Endothelial cell of umbilical vein (primary cell): Measurements from ENCODE around the gene PSMB2. TPM values are rescaled to one million over a fixed set of nuclear protein-coding genes. Genes with fewer than 3 reads are reported as not detected.

Source experiments
- BruUV-seq: library from RNA; stranded (reverse); fragments of 400-500 nt; replicated peaks from 2 replicates; lab custom pipeline; 2021; lab: Mats Ljungman, UMichigan
- CTCF ChIA-PET: fragments of 300-600, 350-600 bp; sonication (Branson Sonifier 250); formaldehyde crosslinking; loops from one replicate; lab custom pipeline; 2021; ENCODE audit warnings: antibody characterized with exemption, inconsistent platforms; lab: Charles Lee
- POLR2A ChIA-PET: fragments of 300-600, 350-600 bp; sonication (Branson Sonifier 250); formaldehyde crosslinking; loops from one replicate; lab custom pipeline; 2021; ENCODE audit warnings: antibody characterized with exemption, inconsistent platforms; lab: Charles Lee
- DNase-seq: peaks from one replicate; pipeline ENCODE4 v3.0.0-alpha.2; 2011; ENCODE audit warnings: low read depth, low spot score
- FAIRE-seq: peaks from 2 replicates; lab custom pipeline; 2011; peaks lifted over from hg19 to GRCh38; lab: Jason Lieb, UNC
- H2AFZ ChIP-seq: 2 replicates; pipeline ENCODE4 v1.6.0; 2012; ENCODE audit warnings: low read depth, low read length, control low read depth, inconsistent platforms
- H3K27ac ChIP-seq: 2 replicates; pipeline ENCODE4 v1.5.1; 2011; ENCODE audit warnings: low read depth, mild to moderate bottlenecking, control low read depth, low read length, moderate library complexity; ENCODE audit not compliant: insufficient read depth
- H3K27me3 ChIP-seq, 2 experiments: 2 replicates each; pipeline versions ENCODE4 v1.6.0 to v1.6.1; 2011; ENCODE audit warnings: low read length in 2 of 2, mixed read lengths in 1 of 2; ENCODE audit not compliant: control insufficient read depth in 2 of 2, insufficient read depth in 2 of 2
- H3K36me3 ChIP-seq, 2 experiments: 2 replicates in 1 of 2; 3 replicates in 1 of 2; pipeline ENCODE4 v1.5.1; 2011; ENCODE audit warnings: low read length in 2 of 2, mild to moderate bottlenecking in 1 of 2, moderate library complexity in 1 of 2; ENCODE audit not compliant: control insufficient read depth in 2 of 2, insufficient read depth in 2 of 2; ENCODE audit errors: extremely low read depth in 1 of 2
- H3K4me1 ChIP-seq: 3 replicates; pipeline ENCODE4 v1.5.1; 2011; ENCODE audit warnings: mild to moderate bottlenecking, low read length; ENCODE audit not compliant: control insufficient read depth, insufficient read depth; ENCODE audit errors: extremely low read depth
- H3K4me2 ChIP-seq: 2 replicates; pipeline ENCODE4 v1.6.1; 2011; ENCODE audit warnings: low read length, control low read depth, mixed read lengths; ENCODE audit not compliant: insufficient read depth
- H3K4me3 ChIP-seq, 3 experiments: fragments of 200-600 bp in 1 of 3; sonication (generic), shearing (Covaris generic) in 1 of 3; replicated peaks in 1 of 3; 2 replicates each; pipeline ENCODE4 v1.5.1; 2011 to 2016; ENCODE audit warnings: control low read depth in 3 of 3, low read length in 3 of 3, mild to moderate bottlenecking in 2 of 3, inconsistent platforms in 1 of 3, low read depth in 1 of 3, moderate library complexity in 1 of 3; ENCODE audit not compliant: insufficient read depth in 1 of 3
- H3K79me2 ChIP-seq: 2 replicates; pipeline ENCODE4 v1.6.0; 2012; ENCODE audit warnings: low read length, inconsistent platforms; ENCODE audit not compliant: control insufficient read depth, insufficient read depth
- H3K9ac ChIP-seq: replicated peaks from 2 replicates; pipeline ENCODE3; 2011; ENCODE audit warnings: low read length, control low read depth; ENCODE audit not compliant: insufficient read depth; ENCODE audit errors: extremely low read depth
- H3K9me1 ChIP-seq: replicated peaks from 3 replicates; pipeline ENCODE4 v1.6.0; 2011; ENCODE audit warnings: mild to moderate bottlenecking, low read length; ENCODE audit not compliant: control insufficient read depth, insufficient read depth; ENCODE audit errors: extremely low read depth
- H3K9me3 ChIP-seq: replicated peaks from 2 replicates; pipeline ENCODE4 v1.5.1; 2012; ENCODE audit warnings: low read length, inconsistent platforms; ENCODE audit not compliant: control insufficient read depth, insufficient read depth
- H4K20me1 ChIP-seq: replicated peaks from 2 replicates; pipeline ENCODE3; 2011; ENCODE audit warnings: mild to moderate bottlenecking, low read length; ENCODE audit not compliant: control insufficient read depth, insufficient read depth; ENCODE audit errors: extremely low read depth
- CTCF ChIP-seq, 2 donors: IDR thresholded peaks; 1 replicate in 1 of 2; 2 replicates in 1 of 2; pipeline ENCODE4 v1.5.1; 2011; ENCODE audit warnings: low read length in 2 of 2, mild to moderate bottlenecking in 2 of 2, moderate library complexity in 2 of 2, control low read depth in 1 of 2, inconsistent platforms in 1 of 2, low read depth in 1 of 2; ENCODE audit not compliant: insufficient read depth in 1 of 2; ENCODE audit errors: extremely low read depth in 1 of 2
- EZH2 ChIP-seq: IDR thresholded peaks from 2 replicates; pipeline ENCODE4 v1.6.1; 2012; ENCODE audit warnings: borderline replicate concordance, low read depth, mild to moderate bottlenecking, moderate library complexity, low read length, inconsistent platforms; ENCODE audit not compliant: severe bottlenecking
- FOS ChIP-seq: IDR thresholded peaks from 2 replicates; pipeline ENCODE4 v1.6.1; 2011; ENCODE audit warnings: mild to moderate bottlenecking, low read length, moderate library complexity, borderline replicate concordance; ENCODE audit not compliant: insufficient read depth
- GATA2 ChIP-seq: IDR thresholded peaks from 2 replicates; pipeline ENCODE4 v1.7.0; 2011; ENCODE audit warnings: low read depth, mild to moderate bottlenecking, moderate library complexity, mixed read lengths, low read length; ENCODE audit not compliant: insufficient read length, insufficient read depth
- JUN ChIP-seq: IDR thresholded peaks from 2 replicates; pipeline ENCODE4 v1.6.1; 2011; ENCODE audit warnings: borderline replicate concordance, low read depth; ENCODE audit not compliant: insufficient read length, insufficient read depth
- MAX ChIP-seq: IDR thresholded peaks from 2 replicates; pipeline ENCODE4 v1.6.1; 2011; ENCODE audit not compliant: insufficient read depth, insufficient read length
- MYC ChIP-seq: IDR thresholded peaks from one replicate; pipeline ENCODE4 v1.6.1; 2011; ENCODE audit warnings: mild to moderate bottlenecking, low read depth, low read length
- POLR2A ChIP-seq: IDR thresholded peaks from 2 replicates; pipeline ENCODE4 v1.6.1; 2012; ENCODE audit warnings: low read depth, mild to moderate bottlenecking, control low read depth, low read length
- POLR2AphosphoS5 ChIP-seq: IDR thresholded peaks from 2 replicates; pipeline ENCODE4 v1.6.1; 2012; ENCODE audit warnings: low read depth, mild to moderate bottlenecking, control low read depth, low read length, moderate library complexity; ENCODE audit not compliant: insufficient read depth
- dilution Hi-C: fragments of 300-500 bp; cut with MboI; formaldehyde crosslinking; loops from one replicate; pipeline ENCODE4 v1.15.0; 2019; ENCODE audit warnings: low sequenced_read_pairs; ENCODE audit not compliant: extremely low pct_ligation_motif_present
- intact Hi-C: fragments of 100-400 bp; cut with micrococcal nuclease; formaldehyde crosslinking; loops from one replicate; pipeline ENCODE4 v1.10.0; 2022
- polyA plus RNA-seq, 4 experiments: library from polyadenylated mRNA; depleted of rRNA in 3 of 4; stranded (reverse) in 3 of 4; unstranded in 1 of 4; fragments of >200 nt; gene quantifications; 2 replicates each; pipeline versions ENCODE4 v1.2.1 to v1.2.3, GENCODE V29; 2011 to 2012; ENCODE audit warnings: missing spikeins in 1 of 4
- total RNA-seq: library from RNA; stranded (reverse); gene quantifications from 2 replicates; pipeline ENCODE4 v1.2.3, GENCODE V29; 2021

The PSMB2 gene
- total and polyA plus RNA-seq, 2 donors (not counting 3 experiments of a cell fraction or from before 2014, with no cell fraction given): 93.6 to 118 TPM

DNA sequence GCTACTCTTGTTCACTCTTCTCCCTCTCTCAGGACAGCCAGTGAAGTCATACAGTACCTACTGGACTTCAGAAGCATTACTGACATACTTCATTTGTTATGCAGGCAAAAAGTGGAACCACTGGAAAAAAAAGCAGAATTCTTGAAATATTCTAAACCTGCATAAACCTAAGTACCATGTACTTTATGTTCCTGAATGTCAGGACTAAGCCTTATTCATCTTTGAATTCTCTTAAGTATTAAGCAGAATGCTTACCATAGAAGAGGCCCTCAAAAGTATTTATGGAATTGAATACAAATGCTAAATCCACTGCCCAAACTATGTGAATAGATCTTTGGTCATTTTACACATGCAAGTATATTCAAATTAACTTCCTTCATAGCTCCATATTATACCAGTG, 7.8 kb downstream of the PSMB2 start:
- CTCF ChIA-PET: interaction anchor here (1.1 to 1.4 kb wide), 2 partner anchors 13 to 82 kb away, joined by 3 to 4 read pairs; no protein-coding TSS in a partner anchor
- intact Hi-C loops: no loop called here

More for the DNA sequence above, 7.8 kb downstream of the PSMB2 start:
- H4K20me1 ChIP-seq: no peaks in the 10 kb centered on the region
- FAIRE-seq: no peak
- DNase-seq: no peak
- H3K4me3 ChIP-seq: no peak overlapping the region
- no peak for TF ChIP-seq JUN
- no peak for TF ChIP-seq GATA2
- no peak for TF ChIP-seq MYC
- TF ChIP-seq EZH2: no peak
- no peak for TF ChIP-seq POLR2AphosphoS5
- TF ChIP-seq MAX: no peak
- no peak for TF ChIP-seq CTCF (IDR thresholded peaks at IDR 0.05; ENCODE audit: extremely low read depth in 1 of 2, insufficient read depth in 1 of 2, low read depth in 1 of 2, low read length in 2 of 2)
- TF ChIP-seq POLR2A: no peak
- no peak for TF ChIP-seq FOS
- no peak overlapping the region for H3K27ac ChIP-seq
- H3K27me3 ChIP-seq: no peaks in the 10 kb centered on the region
- H3K9ac ChIP-seq: no peak overlapping the region
- no peak overlapping the region for H3K4me2 ChIP-seq
- peaks cover 17% of the 10 kb centered on the region for H3K4me1 ChIP-seq
- dilution Hi-C loops: loop anchor here (25.0 kb wide), 1 partner anchor 104 kb away; no protein-coding TSS in a partner anchor
- POLR2A ChIA-PET: no interaction called here
- no peaks in the 10 kb centered on the region for H3K9me1 ChIP-seq
- H3K9me3 ChIP-seq: no peaks in the 10 kb centered on the region
- peaks cover 12 to 27% of the 10 kb centered on the region in 2 experiments for H3K36me3 ChIP-seq
- BruUV-seq: no TSS peak
- H2AFZ ChIP-seq: no peak overlapping the region
- H3K79me2 ChIP-seq: peaks cover 63% of the 10 kb centered on the region
